HEK293T (cell line): ENCODE results near the gene LCNL1.

ENCODE experiments used
- CTCF ChIA-PET: fragments of 350-600 bp; formaldehyde crosslinking; extraction: SDS; loops from one replicate; lab custom pipeline; 2021; ENCODE audit warnings: antibody characterized with exemption, inconsistent platforms; lab: Yijun Ruan, JAX
- POLR2A ChIA-PET: fragments of 350-600 bp; formaldehyde crosslinking; extraction: SDS; loops from one replicate; lab custom pipeline; 2020; ENCODE audit warnings: antibody characterized with exemption, inconsistent platforms; lab: Yijun Ruan, JAX
- DNase-seq: peaks from one replicate; pipeline ENCODE4 v3.0.0; 2012; ENCODE audit warnings: mixed read lengths; ENCODE audit errors: extremely low spot score
- ARNT ChIP-seq: fragments of 450-650 bp; IDR thresholded peaks from 2 replicates; pipeline ENCODE4 v1.6.1; 2017; ENCODE audit warnings: mild to moderate bottlenecking
- BHLHE40 ChIP-seq: fragments of 450-650 bp; IDR thresholded peaks from 2 replicates; pipeline ENCODE4 v1.6.1; 2016; ENCODE audit warnings: mild to moderate bottlenecking, moderate library complexity, borderline replicate concordance
- CTBP1 ChIP-seq: fragments of 450-650 bp; IDR thresholded peaks from 2 replicates; pipeline ENCODE4 v1.6.1; 2016; ENCODE audit warnings: borderline replicate concordance
- ELF4 ChIP-seq: fragments of 450-650 bp; IDR thresholded peaks from 2 replicates; pipeline ENCODE4 v1.6.1; 2017; ENCODE audit warnings: antibody characterized with exemption
- FOXA1 ChIP-seq: fragments of 450-650 bp; IDR thresholded peaks from 2 replicates; pipeline ENCODE4 v1.6.1; 2016; ENCODE audit warnings: mild to moderate bottlenecking
- FOXK2 ChIP-seq: fragments of 450-650 bp; IDR thresholded peaks from 2 replicates; pipeline ENCODE4 v1.6.1; 2016; ENCODE audit warnings: mild to moderate bottlenecking
- FOXM1 ChIP-seq: fragments of 450-650 bp; IDR thresholded peaks from 2 replicates; pipeline ENCODE4 v1.6.1; 2017; ENCODE audit warnings: mild to moderate bottlenecking, borderline replicate concordance
- HDGF ChIP-seq: fragments of 450-650 bp; IDR thresholded peaks from 2 replicates; pipeline ENCODE4 v1.6.1; 2017; ENCODE audit warnings: antibody characterized with exemption, borderline replicate concordance
- L3MBTL2 ChIP-seq: fragments of 450-650 bp; conservative IDR thresholded peaks from 2 replicates; pipeline ENCODE4 v1.6.1; 2016; ENCODE audit warnings: mild to moderate bottlenecking
- LEF1 ChIP-seq: fragments of 450-650 bp; IDR thresholded peaks from 2 replicates; pipeline ENCODE4 v1.6.1; 2017; ENCODE audit warnings: mild to moderate bottlenecking, borderline replicate concordance
- NFRKB ChIP-seq: fragments of 450-650 bp; IDR thresholded peaks from 2 replicates; pipeline ENCODE4 v1.6.1; 2016; ENCODE audit warnings: mild to moderate bottlenecking, moderate library complexity
- PKNOX1 ChIP-seq: fragments of 450-650 bp; IDR thresholded peaks from 2 replicates; pipeline ENCODE4 v1.6.1; 2016
- SP1 ChIP-seq: fragments of 450-650 bp; IDR thresholded peaks from 2 replicates; pipeline ENCODE4 v1.6.1; 2017
- SUZ12 ChIP-seq: fragments of 450-650 bp; IDR thresholded peaks from 2 replicates; pipeline ENCODE4 v1.6.1; 2016; ENCODE audit warnings: mild to moderate bottlenecking
- TARDBP ChIP-seq: fragments of 450-650 bp; IDR thresholded peaks from 2 replicates; pipeline ENCODE4 v1.6.1; 2016
- ZNF384 ChIP-seq: fragments of 450-650 bp; IDR thresholded peaks from 2 replicates; pipeline ENCODE4 v1.6.1; 2016

Gene LCNL1

DNA sequence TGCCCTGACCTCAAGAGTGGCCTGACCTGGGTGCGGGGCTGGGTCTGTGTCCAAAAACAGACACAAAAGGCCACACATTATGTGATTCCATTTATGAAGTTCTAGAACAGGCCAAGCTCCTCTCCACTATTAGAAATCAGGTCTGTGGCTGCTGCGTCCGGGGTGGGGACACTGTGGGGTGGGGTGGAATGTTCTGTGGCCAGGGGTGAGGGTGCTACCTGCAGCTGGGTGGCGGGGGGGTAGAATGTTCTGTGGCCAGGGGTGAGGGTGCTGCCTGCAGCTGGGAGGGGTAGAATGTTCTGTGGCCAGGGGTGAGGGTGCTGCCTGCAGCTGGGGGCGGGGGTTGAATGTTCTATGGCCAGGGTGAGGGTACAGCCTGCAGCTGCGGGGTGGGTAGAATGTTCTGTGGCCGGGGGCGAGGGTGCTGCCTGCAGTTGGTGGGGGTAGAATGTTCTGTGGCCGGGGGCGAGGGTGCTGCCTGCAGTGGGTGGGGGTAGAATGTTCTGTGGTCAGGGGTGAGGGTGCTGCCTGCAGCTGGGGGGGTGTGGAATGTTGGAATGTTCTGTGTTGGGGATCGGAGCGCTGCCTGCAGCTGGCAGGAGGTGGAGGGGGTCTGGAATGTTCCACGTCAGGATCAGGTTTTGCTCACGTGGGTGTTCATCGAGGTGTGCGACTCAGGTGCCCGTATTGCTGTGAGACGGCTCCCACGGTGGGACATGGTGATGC is 22.4 kb upstream of the LCNL1 start:
- POLR2A ChIA-PET = interaction anchor here (0.7 kb wide), 1 partner anchor 9 kb away, joined by 3 read pairs; no protein-coding TSS in a partner anchor
- TF ChIP-seq TARDBP (no peak), CTBP1 (no peak), SP1 (no peak), FOXM1 (no peak), FOXK2 (no peak), ZNF384 (no peak), HDGF (no peak), LEF1 (no peak), ARNT (no peak), FOXA1 (no peak), NFRKB (no peak)
- no peak for DNase-seq
- CTCF ChIA-PET = interaction anchor here (0.9 to 1.1 kb wide), 2 partner anchors 15 to 69 kb away, joined by 3 read pairs; no protein-coding TSS in a partner anchor

- POLR2A ChIA-PET = interaction anchor here (1.2 kb wide), 1 partner anchor 10 kb away, joined by 3 read pairs; no protein-coding TSS in a partner anchor
- TF ChIP-seq PKNOX1 (no peak), ARNT (no peak), TARDBP (no peak), FOXM1 (no peak), ZNF384 (no peak), L3MBTL2 (no peak), NFRKB (no peak), FOXK2 (no peak), LEF1 (no peak), HDGF (no peak), FOXA1 (no peak), ELF4 (no peak)
- CTCF ChIA-PET = interaction anchor here (1.1 kb wide), 1 partner anchor 14 kb away, joined by 3 read pairs; no protein-coding TSS in a partner anchor
- no peak for DNase-seq
Measured at GRCh38 chr9:136960938-136961275, 21.9 kb upstream of the LCNL1 start.

DNA sequence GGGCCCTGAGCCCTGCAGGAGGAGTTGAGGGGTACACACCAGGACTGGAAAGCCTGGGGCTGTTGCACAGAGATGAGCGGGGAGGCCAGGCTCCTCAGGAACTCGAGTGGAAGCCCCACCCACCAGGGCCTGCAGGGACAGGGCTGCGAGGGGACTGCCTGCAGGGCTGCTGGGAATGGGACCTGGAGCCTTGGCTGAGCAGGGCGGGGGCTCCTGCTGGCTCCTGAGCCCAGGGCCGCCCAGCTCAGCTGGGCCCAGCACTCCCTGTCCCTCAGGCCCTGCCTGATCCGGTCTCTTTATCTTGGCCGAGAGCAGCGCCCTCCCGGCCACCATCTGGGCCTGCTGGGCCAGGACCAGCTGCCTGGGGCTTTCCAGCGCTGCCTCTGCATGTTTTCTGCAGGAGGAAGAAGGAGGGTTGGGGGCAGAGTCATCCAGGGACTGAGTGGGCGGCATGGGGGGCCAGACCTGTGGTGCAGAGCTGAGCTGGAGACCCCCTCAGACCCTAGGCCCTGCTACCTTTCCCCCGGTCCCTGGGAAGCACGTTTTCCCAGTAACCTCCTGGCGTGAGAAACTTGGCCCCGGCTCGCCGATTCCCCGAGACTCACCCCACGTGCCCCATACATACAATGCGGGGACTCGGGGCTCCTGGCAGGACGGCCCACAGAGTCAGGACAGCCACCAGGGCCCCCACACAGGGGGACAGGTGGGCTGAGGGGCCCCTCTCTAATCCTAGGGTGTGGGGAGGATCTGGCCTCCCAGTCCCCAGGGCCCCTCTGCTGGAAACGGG is 21.3 kb upstream of the LCNL1 start:
- POLR2A ChIA-PET = interaction anchor here (1.2 kb wide), 1 partner anchor 11 kb away, joined by 3 read pairs; no protein-coding TSS in a partner anchor
- CTCF ChIA-PET = no interaction called here
- no peak for TF ChIP-seq FOXK2
- no peak for TF ChIP-seq ZNF384
- TF ChIP-seq CTBP1 = no peak
- TF ChIP-seq SP1 = no peak
- no peak for TF ChIP-seq ARNT
- no peak for TF ChIP-seq L3MBTL2
- no peak for TF ChIP-seq BHLHE40
- no peak for TF ChIP-seq LEF1
- TF ChIP-seq ELF4 = no peak
- DNase-seq = no peak

DNA sequence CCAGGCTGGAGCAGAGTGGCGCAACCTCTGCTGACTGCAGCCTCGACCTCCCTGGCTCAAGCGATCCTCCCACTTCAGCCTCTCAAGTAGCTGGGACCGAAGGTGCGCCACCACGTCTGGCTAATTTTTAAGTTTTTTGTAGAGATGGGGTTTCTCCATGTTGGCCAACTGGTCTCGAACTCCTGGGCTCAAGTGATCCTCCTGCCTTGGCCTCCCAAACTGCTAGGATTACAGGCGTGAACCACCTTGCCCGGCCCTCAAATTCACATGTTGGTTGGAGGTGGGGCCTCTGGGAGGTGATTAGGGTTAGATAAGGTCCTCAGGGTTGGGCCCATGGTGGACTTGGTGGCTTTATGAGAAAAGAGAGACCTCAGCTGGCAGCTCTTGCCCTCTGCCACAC is 20.6 kb upstream of the LCNL1 start:
- ChIA-PET CTCF (no interaction called here), POLR2A (interaction anchor here (1.2 kb wide), 1 partner anchor 11 kb away, joined by 3 read pairs; no protein-coding TSS in a partner anchor)
- no peak for TF ChIP-seq PKNOX1
- no peak for TF ChIP-seq SP1
- TF ChIP-seq FOXA1 = no peak
- no peak for TF ChIP-seq FOXK2
- TF ChIP-seq ARNT = no peak
- TF ChIP-seq ELF4 = no peak
- no peak for TF ChIP-seq TARDBP
- no peak for TF ChIP-seq NFRKB
- no peak for DNase-seq

- DNase-seq = no peak
- no peak for TF ChIP-seq SUZ12
- no peak for TF ChIP-seq ELF4
- TF ChIP-seq CTBP1 = no peak
- no peak for TF ChIP-seq SP1
- TF ChIP-seq TARDBP = no peak
- TF ChIP-seq FOXM1 = no peak
- TF ChIP-seq FOXK2 = no peak
- no peak for TF ChIP-seq HDGF
- TF ChIP-seq FOXA1 = no peak
- TF ChIP-seq ZNF384 = no peak
- no peak for TF ChIP-seq LEF1
- no peak for TF ChIP-seq BHLHE40
- TF ChIP-seq PKNOX1 = no peak
- no peak for TF ChIP-seq NFRKB
- no peak for TF ChIP-seq ARNT
- TF ChIP-seq L3MBTL2 = no peak
- POLR2A ChIA-PET = no interaction called here
Measured at GRCh38 chr9:136962701-136963248, 20.0 kb upstream of the LCNL1 start.

More at GRCh38 chr9:136962701-136963248, 20.0 kb upstream of the LCNL1 start:
- CTCF ChIA-PET = no interaction called here
